Activated naive CD4-positive, alpha-beta T cell treated with Interleukin-2 at 50 U/mL for 16 hours (primary cell): ENCODE measurements around the gene B3GAT3.
"Not testable (repeated sequence)": the region's sequence is repeated elsewhere in the genome, so short reads cannot be mapped to it uniquely, and the experiment has no call there.

Experiments used
- DNase-seq: peaks from one replicate; pipeline ENCODE4 v3.0.0-alpha.2; 2020

B3GAT3 gene

DNA sequence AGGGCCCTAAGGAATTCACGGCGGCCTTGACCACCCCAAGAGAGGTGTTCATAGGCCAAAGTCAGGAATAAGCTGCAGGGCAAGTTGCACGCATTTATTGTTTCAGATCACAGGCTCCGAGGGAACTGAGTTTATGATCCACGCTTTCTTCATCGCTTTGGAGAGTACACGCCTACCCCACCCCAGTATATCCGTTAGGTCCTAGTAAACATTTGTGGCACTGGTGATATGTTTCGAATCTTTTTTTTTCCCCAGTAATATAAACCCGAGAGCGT, 23.8 kb upstream of the B3GAT3 start:
- no peak for DNase-seq

DNA sequence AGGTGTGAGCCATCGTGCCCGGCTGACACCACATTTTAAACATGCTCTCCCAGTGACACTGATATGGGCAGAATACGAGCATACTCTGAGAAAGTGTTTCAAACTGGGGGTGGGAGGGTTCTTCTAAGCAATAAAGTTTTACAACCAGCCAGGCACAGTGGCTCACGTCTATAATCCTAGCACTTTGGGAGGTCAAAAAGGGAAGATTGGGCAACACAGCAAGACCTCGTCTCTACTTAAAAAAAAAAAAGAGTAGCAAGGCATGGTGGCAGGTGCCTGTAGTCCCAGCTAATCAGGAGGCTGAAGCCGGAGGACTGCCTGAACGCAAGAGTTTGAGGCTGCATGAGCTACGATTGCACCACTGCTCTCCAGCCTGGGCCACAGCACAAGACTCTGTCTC, 22.4 kb upstream of the B3GAT3 start:
- no peak for DNase-seq

DNA sequence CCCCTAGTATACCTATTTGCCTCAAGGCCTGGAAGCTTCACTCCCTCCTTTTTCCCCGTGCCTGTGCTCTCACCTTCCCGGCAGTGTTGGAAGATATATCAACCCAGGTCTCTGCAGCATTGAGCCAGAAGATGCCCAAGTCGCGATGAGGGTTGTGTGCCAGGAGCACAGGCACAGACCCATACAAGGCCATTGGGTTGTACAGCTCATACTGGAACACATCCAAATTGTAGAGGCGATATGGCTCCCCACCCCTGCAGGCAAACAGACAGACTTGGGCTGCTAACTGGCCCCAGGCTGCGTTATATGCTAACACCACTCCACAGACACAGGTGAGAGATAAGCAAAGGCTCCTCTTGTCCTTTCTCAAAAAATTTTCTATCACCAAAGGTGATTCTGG, 10.7 kb upstream of the B3GAT3 start:
- DNase-seq = no peak

DNA sequence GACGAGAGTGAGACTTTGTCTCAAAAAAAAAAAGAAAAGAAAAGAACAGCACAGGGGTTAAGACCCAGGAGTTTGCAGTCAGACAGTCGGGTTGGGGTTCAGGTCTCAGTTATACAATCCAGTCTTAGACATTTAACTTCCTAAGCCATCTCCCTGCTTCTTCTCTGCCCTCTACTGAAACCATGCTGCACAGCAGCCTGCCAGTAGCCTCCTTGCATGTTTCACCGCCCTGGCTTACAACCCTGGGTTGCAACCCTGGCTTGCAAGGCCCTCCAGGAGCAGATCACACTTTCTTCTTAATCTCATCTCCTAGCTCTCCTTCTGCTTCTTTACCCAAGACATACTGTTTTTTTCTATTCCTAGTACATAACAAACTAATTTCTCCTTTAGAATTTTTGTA, 5.9 kb upstream of the B3GAT3 start:
- no peak for DNase-seq

DNA sequence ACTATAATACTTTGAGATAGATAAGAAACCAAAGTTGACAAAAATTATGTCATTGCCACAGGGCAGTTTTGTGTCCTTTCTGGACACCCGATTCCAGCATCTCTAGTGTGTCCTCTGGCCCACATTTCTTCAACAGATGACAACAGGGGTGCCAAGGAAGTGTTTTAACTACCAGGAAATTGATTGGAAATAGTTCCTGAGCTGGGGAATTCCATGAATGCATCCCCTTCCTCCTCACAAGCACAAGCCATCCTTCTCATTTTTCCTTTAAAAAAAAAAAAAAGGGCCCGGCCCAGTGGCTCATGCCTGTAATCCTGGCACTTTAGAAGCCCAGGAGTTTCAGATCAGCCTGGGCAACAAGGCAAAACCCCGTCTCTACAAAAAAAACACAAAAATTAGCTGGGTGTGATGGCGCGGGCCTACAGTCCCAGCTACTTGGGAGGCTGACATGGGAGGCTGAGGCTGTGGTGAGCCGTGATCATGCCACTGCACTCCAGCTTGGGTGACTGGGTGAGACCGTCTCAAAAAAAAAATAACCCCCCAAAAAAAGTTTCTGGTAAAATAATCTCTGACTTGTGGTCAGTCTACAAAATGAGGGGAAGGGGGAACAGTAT, 797 bp upstream of the B3GAT3 start:
- no peak for DNase-seq

DNA sequence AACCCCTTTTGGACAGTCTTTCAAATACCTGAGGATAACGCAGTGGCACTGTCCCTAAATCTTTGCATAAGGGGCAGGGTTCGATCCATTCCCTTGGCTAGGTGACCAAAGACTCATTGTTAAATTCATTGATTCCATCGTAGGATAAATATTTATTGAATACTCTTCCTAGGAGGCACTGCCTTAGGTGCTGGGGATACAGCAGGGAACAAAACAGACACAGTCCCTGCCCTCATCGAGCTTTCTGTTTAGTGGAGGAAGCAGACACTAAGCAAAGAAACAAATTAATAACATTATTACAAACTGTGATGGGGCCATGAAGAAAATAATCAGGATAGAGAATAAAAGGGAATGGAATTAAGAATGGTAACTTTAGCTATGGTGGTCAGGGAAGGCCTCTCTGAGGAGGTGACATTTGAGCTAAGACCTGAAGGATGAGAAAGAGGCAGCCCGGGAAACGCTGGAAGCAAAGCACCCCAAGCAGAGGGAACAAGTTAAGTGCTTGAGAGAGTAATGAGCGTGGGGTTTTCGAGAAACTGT, 689 bp downstream of the B3GAT3 start:
- DNase-seq = no peak

DNA sequence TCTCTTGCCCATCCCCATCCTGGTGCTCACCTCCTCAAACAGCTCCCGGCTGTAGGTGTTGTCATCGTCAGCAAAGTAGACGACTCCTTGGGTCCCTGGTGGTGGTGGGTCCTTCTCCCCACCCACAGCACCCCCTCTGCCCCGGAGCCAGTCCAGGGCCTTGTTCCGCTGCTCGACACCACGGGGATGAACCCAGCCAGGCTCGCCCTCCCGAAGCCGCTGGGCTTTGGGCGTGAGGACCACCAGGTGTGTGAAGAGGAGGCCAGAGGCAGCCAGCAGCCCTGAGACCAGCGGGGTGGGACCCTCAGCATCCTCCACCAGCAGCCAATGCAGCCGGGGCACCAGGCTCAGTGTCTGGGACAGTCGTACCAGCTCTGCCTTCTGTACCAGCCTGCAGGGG, 4.8 kb downstream of the B3GAT3 start:
- not testable (repeated sequence) for DNase-seq

DNA sequence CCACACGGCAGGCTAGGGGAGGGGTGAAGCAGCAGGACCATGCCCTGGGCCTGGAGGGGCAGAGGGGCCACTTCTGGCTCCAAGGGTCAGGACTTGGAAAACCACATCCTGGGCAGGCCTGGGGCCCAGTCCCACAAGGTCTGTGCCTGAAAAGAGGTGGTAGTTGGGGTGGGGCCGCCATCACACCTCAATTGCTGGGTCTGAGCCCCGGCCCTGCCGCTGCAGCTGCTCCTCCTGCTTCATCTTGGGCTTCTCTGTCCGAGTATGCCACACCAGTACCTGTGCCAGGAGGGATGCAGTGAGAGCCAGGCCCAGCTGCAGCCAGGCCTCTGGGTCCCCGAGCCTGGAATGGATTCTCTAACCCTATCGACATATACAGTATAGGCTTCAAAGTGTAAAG, 6.3 kb downstream of the B3GAT3 start:
- no peak for DNase-seq

DNA sequence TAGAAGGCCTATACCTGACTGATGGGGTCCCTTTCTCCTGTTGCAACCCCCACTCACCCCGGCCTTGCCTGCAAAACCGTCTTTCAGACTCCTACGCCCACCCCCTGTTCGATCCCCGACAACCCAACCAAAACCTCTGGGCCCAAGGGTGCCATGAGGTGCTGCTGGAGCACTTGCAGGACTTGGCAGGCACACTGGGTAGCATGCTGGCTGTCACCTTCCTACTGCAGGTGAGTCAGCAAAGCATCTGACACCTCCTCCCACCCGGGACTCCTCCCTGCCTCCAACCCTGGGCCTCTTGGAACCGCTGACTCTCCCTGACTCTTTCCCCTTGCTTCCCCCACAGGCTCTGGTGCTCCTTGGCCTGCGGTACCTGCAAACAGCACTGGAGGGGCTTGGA, 7.5 kb downstream of the B3GAT3 start:
- DNase-seq = peak; percentile 65

DNA sequence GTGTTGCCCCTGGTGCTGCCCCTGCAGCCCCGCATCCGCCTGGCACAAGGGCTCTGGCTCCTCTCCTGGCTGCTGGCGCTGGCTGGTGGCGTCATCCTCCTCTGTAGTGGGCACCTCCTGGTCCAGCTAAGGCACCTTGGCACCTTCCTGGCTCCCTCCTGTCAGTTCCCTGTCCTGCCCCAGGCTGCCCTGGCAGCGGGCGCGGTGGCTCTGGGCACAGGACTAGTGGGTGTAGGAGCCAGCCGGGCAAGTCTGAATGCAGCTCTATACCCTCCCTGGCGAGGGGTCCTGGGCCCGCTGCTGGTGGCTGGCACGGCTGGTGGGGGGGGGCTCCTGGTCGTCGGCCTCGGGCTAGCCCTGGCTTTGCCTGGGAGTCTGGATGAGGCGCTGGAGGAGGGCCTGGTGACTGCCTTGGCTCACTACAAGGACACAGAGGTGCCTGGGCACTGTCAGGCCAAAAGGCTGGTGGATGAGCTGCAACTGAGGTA, 8.5 kb downstream of the B3GAT3 start:
- no peak for DNase-seq

DNA sequence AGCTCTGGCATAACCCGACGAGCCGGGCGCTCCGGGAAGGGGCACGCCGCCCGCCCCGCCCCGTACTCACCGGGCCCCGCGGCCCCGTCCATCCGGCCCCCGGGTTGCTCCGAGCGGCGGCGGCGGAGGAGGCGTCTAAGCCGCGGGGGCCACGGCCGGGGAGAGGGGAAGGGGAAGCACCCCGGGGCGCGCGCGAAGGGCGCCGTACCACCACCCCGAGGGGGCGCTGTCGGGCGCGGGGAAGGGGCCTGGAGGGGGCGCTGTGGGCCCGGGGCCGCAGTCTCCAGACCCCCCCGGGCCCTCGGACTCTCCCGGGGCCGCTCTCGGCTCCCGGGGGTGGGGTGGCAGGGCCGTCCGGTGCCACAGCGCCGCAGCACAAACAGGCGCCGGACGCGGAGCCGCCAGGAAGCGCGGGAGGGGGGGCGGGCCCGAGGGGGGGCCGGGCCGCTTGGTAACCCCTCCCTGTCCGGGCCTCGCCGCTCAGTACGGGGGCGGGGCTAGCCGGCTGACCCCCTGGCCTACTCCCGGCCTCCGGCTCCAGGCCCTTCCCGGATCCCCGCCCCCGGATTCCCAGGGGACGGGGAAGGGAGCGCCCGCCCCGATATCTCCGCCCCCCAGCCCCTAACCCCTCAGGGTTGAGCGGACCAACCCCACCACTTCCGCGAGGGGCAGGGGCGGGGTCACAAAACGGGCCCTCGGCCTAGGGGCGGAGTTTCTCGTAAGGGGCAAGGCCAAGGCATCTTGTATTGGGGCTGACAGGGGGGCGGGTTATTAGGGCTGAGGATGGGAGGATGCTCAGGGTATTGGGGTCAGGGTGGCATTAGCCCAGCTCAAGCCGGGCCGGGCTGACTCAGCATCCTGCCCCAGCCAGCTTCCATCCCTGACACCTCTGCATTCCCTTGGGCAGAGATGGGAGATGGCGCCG, 9.2 kb downstream of the B3GAT3 start, which contains the start of the genes EML3 and ROM1:
EML3 (minus strand) TSS at position 410 of the 925 bp plus-strand sequence; CDS start at position 92, 318 bp downstream.
ROM1 (plus strand) TSS at position 892 of the 925 bp plus-strand sequence; CDS start at position 917, 25 bp downstream.
- DNase-seq = peak; percentile 89

DNA sequence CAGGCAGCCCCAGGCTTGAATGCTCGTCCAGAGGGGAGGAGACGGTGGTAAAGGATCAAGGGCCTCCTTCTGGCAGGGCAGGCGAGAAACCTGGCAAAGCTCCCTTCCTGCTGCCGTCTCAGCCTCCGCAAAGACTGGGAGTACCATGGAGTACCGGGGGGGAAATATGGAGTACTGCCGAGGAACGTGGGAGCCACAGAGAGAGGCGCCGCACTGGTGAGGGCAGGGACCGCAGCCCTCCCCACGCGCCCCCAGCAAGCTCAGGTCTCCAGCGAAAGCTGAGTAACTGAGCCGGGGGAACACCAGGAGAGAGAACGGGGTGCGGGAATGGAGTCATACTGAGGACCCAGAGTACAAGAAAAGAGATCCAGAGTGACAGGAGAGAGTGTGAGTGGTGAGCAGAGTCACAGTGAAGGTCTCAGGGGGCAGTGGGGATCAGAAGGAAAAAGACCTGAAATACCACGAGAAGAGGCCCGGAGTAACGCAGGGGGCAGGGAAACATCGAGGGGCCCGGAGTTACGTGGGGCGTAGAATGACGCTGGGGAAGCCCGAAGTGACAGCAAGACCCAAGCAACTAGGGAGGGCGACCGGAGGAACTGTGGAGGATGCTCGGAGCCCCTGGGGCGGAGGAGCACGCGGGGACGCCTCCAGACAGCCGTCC, 10.0 kb downstream of the B3GAT3 start:
- DNase-seq = peak; percentile 64

DNA sequence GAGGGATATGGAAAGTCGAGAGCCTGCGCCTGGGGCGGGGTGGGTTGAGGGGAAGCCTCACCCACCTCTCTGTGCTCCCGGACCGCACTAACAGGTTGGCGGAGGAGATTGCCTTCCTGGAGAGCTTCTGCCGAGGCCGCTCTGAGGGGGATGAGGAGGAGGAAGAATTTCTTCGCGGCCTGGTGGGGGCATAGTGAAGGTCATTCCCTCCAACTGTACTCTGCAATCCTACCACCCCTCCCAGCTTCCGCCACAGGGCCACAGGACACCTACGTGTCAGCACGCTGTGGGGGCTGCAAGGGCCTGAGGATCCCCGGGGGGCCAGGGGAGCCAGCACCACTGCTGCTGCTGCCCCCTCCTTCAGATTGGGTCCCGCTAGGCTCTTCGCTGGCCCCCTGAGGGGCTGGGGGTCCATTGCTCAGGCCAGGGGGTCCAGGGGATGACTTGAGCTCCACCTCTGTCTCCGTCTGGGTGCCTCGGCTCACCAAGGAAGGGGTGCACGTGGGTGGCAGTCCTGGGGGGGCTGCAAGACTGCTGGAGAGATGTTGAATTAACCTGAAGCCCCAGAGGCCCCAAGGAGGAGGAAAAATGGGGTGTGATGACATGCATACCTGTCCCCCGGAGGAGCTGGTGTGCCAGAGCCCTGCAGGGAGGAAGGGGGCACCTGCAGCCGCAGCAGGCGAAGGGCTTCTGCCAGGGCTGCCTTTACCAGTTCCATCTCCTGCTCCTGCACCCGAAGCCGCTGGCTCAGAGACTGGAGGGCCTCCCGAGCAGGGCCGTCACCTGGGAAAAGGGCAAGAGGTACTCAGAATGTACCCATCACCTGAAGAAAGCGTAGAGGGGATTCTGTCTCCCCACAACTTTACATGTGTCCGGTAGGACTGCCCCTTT, 10.7 kb downstream of the B3GAT3 start:
- DNase-seq = no peak

DNA sequence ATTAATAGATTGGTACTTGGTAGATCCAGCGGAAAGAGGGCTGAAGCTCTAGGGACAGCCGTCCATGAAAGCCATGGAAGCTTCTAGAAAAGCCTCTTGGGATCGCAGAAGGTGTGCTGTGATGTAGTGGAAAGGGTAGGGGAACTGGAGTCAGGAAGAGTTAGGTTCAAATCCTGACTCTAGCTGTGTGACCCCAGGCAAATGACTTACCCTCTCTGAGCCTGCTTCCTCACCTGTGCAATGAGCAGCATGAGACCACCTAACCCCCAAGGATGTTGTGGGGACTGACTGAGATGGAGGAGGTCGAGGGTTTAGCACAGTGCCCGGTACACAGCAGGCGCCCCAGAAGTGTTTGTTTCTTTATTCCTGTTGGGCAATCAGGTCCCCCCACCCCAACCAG, 11.4 kb downstream of the B3GAT3 start:
- no peak for DNase-seq

DNA sequence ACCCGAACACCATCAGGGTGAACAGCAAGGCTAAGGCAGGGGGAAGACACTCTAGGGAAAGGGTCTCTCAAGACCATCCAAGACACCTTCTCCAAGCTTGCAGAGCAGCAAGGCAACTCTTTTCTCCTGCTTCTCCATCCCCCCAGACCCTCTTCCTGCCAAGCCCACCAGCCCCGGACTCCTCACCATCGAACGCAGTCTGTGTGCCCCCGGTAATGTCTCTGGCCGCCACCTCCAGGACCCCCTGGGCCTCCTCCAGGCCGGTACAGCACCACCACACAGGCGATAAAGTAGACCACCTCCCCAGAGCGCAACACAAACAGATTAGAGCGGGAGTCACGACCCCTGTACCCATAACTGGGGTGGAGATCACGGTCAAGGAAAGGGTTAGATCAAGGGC, 13.0 kb downstream of the B3GAT3 start:
- no peak for DNase-seq

DNA sequence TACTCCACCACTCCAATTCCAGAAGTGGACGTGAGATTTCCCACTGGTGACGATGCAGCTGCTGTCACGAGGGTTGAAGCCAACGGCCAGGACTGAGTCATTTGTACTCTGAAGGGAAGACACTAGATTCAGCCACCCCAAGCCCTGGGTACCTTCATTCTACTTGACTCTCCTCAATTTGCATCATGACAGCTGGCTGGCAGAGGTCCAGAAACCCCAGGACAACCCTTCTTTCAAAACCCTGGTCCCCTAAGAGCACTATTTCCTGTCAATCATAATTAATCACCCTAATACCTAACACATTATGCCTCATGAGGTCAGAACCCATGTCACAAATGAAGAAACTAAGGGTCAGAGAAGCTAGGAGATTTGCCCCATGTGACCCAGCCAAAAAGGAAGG, 14.1 kb downstream of the B3GAT3 start:
- DNase-seq = no peak

DNA sequence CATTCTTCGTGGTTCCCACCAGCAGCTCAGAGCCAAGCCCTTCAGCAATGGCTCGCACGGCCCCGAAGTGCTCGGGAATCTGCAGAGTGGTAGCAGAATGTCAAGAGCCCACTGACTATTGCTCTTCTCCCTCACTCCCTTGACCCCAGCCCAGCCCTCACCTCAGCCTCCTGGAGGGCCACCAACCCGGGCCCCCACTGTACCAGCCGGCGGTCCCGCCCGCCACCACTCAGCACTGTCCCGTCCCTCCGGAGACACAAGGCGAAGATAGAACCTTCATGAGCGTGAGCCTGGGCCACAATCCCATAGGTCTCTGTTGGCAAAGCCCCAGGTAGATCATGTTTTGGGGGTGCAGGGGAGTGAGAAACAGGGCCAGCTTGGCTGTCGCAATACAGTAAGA, 15.9 kb downstream of the B3GAT3 start:
- no peak for DNase-seq

DNA sequence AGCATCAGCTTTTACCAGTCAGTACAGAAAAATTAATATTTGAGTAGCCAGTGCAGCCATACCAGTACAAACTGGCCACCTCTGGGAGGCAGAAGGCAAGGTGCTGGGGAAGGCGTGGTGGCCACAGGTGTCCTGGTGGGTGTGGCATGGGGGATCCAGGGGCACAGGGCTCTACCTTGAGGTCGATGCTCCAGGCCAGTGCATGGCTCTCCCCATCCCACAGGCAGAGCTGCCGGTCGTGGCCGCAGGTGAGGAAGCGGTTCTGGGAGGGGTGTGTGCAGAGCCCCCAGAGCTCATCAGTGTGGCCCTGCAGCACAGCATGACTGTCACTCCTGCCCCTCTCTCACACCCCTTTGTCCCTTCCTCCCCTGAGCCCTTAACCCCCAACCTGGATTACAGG, 16.3 kb downstream of the B3GAT3 start:
- no peak for DNase-seq

DNA sequence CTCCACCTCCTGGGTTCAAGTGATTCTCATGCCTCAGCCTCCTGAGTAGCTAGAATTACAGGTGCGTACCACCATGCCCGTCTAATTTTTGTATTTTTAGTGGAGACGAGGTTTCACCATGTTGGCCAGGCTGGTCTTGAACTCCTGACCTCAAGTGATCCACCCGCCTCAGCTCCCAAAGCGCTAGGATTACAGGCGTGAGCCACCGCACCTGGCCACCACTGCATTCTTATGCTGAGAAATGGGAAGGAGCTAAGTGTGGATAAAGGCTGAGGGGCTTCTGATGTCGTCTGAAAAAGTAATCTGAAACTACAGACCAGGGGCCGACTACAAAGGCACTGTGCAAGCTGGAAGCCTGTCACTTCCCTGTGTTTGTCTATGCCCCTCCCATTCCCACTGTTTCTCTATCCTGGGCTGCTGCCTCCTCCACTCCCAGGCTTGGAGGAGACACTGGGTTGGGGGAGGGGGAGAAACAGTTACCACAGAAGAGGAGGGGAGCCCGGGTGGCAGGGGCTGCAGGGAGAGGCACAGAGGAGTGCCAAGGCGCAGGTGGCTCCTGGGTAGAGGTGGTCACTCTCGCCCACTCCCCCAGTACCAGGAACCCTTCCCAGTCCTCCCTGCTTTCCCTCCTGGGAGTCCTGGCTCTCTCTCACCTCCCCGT, 17.2 kb downstream of the B3GAT3 start:
- DNase-seq = no peak

DNA sequence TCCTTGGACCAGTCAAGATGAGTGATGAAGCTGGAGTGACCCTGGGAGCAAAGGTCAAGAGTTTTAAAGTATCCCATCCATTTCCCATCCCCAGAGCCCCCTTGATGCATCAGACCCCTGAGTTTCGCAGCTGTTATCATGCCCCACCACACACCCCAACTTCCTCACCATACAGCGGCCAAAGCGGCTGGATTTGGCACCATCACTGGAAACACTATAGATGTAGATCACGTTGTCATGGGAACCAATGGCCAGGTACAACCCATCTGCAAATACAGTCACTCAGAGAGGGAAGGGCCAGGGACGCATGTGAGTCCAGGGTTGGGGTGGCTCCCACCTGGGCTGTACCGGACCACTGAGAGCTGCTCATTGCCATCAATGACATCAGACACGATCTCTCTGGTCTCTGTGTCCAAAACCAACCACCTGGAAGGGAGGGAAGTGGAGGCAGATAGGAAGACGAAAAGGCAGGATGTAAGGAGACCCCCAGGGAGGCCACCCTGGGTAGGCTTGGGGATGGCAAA, 17.9 kb downstream of the B3GAT3 start:
- no peak for DNase-seq

DNA sequence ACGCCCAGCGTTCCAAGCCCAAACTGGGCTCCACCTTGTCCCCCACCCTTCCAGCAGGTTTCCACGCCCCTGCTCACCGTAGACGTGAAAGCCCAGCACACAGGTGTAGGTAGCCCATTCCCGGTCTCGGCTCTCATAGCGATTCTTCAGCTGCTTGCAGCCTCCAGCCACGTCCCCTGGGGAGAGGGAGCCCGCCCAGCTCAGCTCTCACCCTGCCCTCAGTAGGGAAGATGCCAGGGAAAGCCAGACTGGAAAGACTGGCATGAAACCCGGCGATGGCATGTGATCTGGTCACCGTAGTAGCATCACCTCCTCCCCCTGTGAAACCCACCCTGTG, 18.7 kb downstream of the B3GAT3 start:
- DNase-seq = no peak
